ENCODE data around the gene NPY. TPM values are rescaled to one million over a fixed set of nuclear protein-coding genes. Genes with fewer than 3 reads are reported as not detected.

NPY gene
- total and polyA plus RNA-seq, 10 of the 15 experiments (the other 5 are each of a cell fraction or from before 2014, with no cell fraction given), result not detected

DNA sequence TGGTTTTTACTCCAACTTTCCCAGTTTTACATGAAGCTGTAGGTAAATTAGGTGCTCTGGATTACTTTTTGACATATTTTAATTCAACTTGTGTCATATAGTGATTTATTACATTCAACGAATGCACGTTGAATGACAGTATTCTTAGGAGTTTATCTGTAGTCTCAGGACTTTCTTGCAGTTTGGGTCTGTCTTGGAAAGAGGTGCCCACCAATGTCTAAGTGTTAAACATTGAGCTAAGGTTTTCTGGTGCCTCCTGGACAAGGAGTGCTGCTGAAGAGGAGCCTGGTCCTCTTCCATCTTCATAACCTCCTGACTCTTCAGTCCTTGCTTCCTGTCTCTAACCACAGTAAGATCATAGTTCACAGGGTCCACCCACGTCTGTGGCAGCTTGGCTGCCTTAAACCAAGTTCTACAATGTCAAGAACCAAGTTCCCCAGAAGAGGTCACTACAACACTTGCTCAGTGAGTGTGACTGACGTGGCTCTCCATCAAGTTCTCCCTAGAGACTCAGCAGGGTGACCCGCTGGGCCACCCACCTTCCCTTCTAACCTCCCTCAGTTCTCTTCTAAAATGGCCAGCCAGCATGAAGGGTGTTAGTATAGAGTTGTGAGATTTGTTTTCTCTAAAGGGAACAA, 6.1 kb downstream of the NPY start (continued):
- TF ChIP-seq, protein P1, sequence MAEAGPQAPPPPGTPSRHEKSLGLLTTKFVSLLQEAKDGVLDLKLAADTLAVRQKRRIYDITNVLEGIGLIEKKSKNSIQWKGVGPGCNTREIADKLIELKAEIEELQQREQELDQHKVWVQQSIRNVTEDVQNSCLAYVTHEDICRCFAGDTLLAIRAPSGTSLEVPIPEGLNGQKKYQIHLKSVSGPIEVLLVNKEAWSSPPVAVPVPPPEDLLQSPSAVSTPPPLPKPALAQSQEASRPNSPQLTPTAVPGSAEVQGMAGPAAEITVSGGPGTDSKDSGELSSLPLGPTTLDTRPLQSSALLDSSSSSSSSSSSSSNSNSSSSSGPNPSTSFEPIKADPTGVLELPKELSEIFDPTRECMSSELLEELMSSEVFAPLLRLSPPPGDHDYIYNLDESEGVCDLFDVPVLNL (IDR thresholded peaks at IDR 0.05; ENCODE audit: low read depth, low read length), result no peak
- TF ChIP-seq, protein P2, sequence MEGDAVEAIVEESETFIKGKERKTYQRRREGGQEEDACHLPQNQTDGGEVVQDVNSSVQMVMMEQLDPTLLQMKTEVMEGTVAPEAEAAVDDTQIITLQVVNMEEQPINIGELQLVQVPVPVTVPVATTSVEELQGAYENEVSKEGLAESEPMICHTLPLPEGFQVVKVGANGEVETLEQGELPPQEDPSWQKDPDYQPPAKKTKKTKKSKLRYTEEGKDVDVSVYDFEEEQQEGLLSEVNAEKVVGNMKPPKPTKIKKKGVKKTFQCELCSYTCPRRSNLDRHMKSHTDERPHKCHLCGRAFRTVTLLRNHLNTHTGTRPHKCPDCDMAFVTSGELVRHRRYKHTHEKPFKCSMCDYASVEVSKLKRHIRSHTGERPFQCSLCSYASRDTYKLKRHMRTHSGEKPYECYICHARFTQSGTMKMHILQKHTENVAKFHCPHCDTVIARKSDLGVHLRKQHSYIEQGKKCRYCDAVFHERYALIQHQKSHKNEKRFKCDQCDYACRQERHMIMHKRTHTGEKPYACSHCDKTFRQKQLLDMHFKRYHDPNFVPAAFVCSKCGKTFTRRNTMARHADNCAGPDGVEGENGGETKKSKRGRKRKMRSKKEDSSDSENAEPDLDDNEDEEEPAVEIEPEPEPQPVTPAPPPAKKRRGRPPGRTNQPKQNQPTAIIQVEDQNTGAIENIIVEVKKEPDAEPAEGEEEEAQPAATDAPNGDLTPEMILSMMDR (IDR thresholded peaks at IDR 0.05 in 2 of 3, conservative IDR thresholded peaks at IDR 0.05 in 1 of 3; ENCODE audit: control insufficient read depth in 2 of 3, extremely low read depth in 1 of 3, insufficient read depth in 1 of 3, low read depth in 3 of 3, low read length in 3 of 3), result peak; percentile 63 to 76 (median 71)
- TF ChIP-seq, protein P3, sequence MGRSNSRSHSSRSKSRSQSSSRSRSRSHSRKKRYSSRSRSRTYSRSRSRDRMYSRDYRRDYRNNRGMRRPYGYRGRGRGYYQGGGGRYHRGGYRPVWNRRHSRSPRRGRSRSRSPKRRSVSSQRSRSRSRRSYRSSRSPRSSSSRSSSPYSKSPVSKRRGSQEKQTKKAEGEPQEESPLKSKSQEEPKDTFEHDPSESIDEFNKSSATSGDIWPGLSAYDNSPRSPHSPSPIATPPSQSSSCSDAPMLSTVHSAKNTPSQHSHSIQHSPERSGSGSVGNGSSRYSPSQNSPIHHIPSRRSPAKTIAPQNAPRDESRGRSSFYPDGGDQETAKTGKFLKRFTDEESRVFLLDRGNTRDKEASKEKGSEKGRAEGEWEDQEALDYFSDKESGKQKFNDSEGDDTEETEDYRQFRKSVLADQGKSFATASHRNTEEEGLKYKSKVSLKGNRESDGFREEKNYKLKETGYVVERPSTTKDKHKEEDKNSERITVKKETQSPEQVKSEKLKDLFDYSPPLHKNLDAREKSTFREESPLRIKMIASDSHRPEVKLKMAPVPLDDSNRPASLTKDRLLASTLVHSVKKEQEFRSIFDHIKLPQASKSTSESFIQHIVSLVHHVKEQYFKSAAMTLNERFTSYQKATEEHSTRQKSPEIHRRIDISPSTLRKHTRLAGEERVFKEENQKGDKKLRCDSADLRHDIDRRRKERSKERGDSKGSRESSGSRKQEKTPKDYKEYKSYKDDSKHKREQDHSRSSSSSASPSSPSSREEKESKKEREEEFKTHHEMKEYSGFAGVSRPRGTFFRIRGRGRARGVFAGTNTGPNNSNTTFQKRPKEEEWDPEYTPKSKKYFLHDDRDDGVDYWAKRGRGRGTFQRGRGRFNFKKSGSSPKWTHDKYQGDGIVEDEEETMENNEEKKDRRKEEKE (IDR thresholded peaks at IDR 0.05), result no peak
- peak; percentile 98 for TF ChIP-seq NR2F1 (conservative IDR thresholded peaks at IDR 0.05)
- TF ChIP-seq, protein P4, sequence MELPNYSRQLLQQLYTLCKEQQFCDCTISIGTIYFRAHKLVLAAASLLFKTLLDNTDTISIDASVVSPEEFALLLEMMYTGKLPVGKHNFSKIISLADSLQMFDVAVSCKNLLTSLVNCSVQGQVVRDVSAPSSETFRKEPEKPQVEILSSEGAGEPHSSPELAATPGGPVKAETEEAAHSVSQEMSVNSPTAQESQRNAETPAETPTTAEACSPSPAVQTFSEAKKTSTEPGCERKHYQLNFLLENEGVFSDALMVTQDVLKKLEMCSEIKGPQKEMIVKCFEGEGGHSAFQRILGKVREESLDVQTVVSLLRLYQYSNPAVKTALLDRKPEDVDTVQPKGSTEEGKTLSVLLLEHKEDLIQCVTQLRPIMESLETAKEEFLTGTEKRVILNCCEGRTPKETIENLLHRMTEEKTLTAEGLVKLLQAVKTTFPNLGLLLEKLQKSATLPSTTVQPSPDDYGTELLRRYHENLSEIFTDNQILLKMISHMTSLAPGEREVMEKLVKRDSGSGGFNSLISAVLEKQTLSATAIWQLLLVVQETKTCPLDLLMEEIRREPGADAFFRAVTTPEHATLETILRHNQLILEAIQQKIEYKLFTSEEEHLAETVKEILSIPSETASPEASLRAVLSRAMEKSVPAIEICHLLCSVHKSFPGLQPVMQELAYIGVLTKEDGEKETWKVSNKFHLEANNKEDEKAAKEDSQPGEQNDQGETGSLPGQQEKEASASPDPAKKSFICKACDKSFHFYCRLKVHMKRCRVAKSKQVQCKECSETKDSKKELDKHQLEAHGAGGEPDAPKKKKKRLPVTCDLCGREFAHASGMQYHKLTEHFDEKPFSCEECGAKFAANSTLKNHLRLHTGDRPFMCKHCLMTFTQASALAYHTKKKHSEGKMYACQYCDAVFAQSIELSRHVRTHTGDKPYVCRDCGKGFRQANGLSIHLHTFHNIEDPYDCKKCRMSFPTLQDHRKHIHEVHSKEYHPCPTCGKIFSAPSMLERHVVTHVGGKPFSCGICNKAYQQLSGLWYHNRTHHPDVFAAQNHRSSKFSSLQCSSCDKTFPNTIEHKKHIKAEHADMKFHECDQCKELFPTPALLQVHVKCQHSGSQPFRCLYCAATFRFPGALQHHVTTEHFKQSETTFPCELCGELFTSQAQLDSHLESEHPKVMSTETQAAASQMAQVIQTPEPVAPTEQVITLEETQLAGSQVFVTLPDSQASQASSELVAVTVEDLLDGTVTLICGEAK (IDR thresholded peaks at IDR 0.05; ENCODE audit: borderline replicate concordance), result no peak
- TF ChIP-seq, protein P5, sequence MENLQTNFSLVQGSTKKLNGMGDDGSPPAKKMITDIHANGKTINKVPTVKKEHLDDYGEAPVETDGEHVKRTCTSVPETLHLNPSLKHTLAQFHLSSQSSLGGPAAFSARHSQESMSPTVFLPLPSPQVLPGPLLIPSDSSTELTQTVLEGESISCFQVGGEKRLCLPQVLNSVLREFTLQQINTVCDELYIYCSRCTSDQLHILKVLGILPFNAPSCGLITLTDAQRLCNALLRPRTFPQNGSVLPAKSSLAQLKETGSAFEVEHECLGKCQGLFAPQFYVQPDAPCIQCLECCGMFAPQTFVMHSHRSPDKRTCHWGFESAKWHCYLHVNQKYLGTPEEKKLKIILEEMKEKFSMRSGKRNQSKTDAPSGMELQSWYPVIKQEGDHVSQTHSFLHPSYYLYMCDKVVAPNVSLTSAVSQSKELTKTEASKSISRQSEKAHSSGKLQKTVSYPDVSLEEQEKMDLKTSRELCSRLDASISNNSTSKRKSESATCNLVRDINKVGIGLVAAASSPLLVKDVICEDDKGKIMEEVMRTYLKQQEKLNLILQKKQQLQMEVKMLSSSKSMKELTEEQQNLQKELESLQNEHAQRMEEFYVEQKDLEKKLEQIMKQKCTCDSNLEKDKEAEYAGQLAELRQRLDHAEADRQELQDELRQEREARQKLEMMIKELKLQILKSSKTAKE (IDR thresholded peaks at IDR 0.05; ENCODE audit: low read depth, poor library complexity, severe bottlenecking), result no peak
- 0 out of 2 replicates have a peak, but pooled peaks have one; percentile 19 for TF ChIP-seq JUND (IDR thresholded peaks at IDR 0.05; ENCODE audit: low read depth, low read length)
- no peak for TF ChIP-seq TARDBP (IDR thresholded peaks at IDR 0.05; ENCODE audit: borderline replicate concordance)
- TF ChIP-seq, protein P6, sequence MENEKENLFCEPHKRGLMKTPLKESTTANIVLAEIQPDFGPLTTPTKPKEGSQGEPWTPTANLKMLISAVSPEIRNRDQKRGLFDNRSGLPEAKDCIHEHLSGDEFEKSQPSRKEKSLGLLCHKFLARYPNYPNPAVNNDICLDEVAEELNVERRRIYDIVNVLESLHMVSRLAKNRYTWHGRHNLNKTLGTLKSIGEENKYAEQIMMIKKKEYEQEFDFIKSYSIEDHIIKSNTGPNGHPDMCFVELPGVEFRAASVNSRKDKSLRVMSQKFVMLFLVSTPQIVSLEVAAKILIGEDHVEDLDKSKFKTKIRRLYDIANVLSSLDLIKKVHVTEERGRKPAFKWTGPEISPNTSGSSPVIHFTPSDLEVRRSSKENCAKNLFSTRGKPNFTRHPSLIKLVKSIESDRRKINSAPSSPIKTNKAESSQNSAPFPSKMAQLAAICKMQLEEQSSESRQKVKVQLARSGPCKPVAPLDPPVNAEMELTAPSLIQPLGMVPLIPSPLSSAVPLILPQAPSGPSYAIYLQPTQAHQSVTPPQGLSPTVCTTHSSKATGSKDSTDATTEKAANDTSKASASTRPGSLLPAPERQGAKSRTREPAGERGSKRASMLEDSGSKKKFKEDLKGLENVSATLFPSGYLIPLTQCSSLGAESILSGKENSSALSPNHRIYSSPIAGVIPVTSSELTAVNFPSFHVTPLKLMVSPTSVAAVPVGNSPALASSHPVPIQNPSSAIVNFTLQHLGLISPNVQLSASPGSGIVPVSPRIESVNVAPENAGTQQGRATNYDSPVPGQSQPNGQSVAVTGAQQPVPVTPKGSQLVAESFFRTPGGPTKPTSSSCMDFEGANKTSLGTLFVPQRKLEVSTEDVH (IDR thresholded peaks at IDR 0.05; ENCODE audit: low read depth, partially characterized antibody), result no peak
- TF ChIP-seq BACH1 (IDR thresholded peaks at IDR 0.05; ENCODE audit: borderline replicate concordance), result no peak
- no peak for TF ChIP-seq TCF3 (IDR thresholded peaks at IDR 0.05; ENCODE audit: borderline replicate concordance, insufficient read depth, low read depth, low read length)

All from GM12878 (cell line).